IMR-90 (cell line): ENCODE results near the gene NUP107. TPM values are rescaled to one million over a fixed set of nuclear protein-coding genes. Genes with fewer than 3 reads are reported as not detected.

Experiments
- ATAC-seq: fragments of 200-7000 bp; cut with Tn5 transposase; 2 replicates; pipeline ENCODE4 v1.9.1; 2020; ENCODE audit warnings: low read depth, mild to moderate bottlenecking, moderate library complexity
- BruUV-seq: library from RNA; stranded (reverse); fragments of 400-500 nt; replicated peaks from 2 replicates; lab custom pipeline; 2021; lab: Mats Ljungman, UMichigan
- CTCF ChIA-PET: fragments of 300-600 bp; formaldehyde crosslinking; extraction: SDS; loops from one replicate; lab custom pipeline; 2021; ENCODE audit warnings: antibody characterized with exemption; lab: Yijun Ruan, JAX
- POLR2A ChIA-PET: fragments of 300-600 bp; sonication (Branson Sonifier 250); formaldehyde crosslinking; loops from one replicate; lab custom pipeline; 2022; ENCODE audit warnings: antibody characterized with exemption; ENCODE audit not compliant: unreplicated experiment; lab: Charles Lee
- DNase-seq: peaks from one replicate; pipeline ENCODE4 v3.0.0; 2013
- H2AFZ ChIP-seq: replicated peaks from 2 replicates; pipeline ENCODE3; 2013; ENCODE audit warnings: low read length, mild to moderate bottlenecking; ENCODE audit not compliant: poor library complexity
- H2AK5ac ChIP-seq: 2 replicates; pipeline ENCODE4 v1.6.1; 2013; ENCODE audit warnings: low read depth, low read length, inconsistent platforms
- H2AK9ac ChIP-seq: replicated peaks from 2 replicates; pipeline ENCODE3; 2013; ENCODE audit warnings: mild to moderate bottlenecking, low read depth, low read length, moderate library complexity; ENCODE audit not compliant: poor library complexity
- H2BK120ac ChIP-seq: 2 replicates; pipeline ENCODE4 v1.6.1; 2013; ENCODE audit warnings: low read depth, low read length, inconsistent platforms
- H2BK15ac ChIP-seq: 3 replicates; pipeline ENCODE4 v1.6.1; 2013; ENCODE audit warnings: low read depth, low read length, inconsistent platforms
- H2BK20ac ChIP-seq: 2 replicates; pipeline ENCODE4 v1.6.1; 2013; ENCODE audit warnings: low read depth, mild to moderate bottlenecking, inconsistent platforms, low read length, moderate library complexity
- H2BK5ac ChIP-seq: 2 replicates; pipeline ENCODE4 v1.6.1; 2013; ENCODE audit warnings: mild to moderate bottlenecking, low read depth, low read length, inconsistent platforms; ENCODE audit not compliant: poor library complexity, severe bottlenecking
- H3K14ac ChIP-seq: replicated peaks from 2 replicates; pipeline ENCODE4 v1.6.1; 2013; ENCODE audit warnings: low read depth, low read length, inconsistent platforms
- H3K18ac ChIP-seq: 2 replicates; pipeline ENCODE4 v1.6.1; 2013; ENCODE audit warnings: low read depth, low read length, control low read depth
- H3K23ac ChIP-seq: 2 replicates; pipeline ENCODE4 v1.6.1; 2013; ENCODE audit warnings: low read depth, low read length, inconsistent platforms
- H3K27ac ChIP-seq: 2 replicates; pipeline ENCODE4 v1.5.1; 2013; ENCODE audit warnings: mild to moderate bottlenecking, control low read depth, low read length; ENCODE audit not compliant: insufficient read depth
- H3K27me3 ChIP-seq: 2 replicates; pipeline ENCODE4 v1.6.1; 2013; ENCODE audit warnings: low read length; ENCODE audit not compliant: control insufficient read depth, insufficient read depth
- H3K36me3 ChIP-seq: 2 replicates; pipeline ENCODE4 v1.6.1; 2013; ENCODE audit warnings: low read length, mixed read lengths; ENCODE audit not compliant: control insufficient read depth, insufficient read depth
- H3K4ac ChIP-seq: 2 replicates; pipeline ENCODE4 v1.6.1; 2013; ENCODE audit warnings: low read depth, low read length, inconsistent platforms
- H3K4me1 ChIP-seq: 2 replicates; pipeline ENCODE4 v1.6.1; 2013; ENCODE audit warnings: low read length, mixed read lengths; ENCODE audit not compliant: control insufficient read depth, insufficient read depth
- H3K4me2 ChIP-seq: 2 replicates; pipeline ENCODE4 v1.6.1; 2013; ENCODE audit warnings: low read depth, mild to moderate bottlenecking, control low read depth, low read length, moderate library complexity
- H3K4me3 ChIP-seq: 2 replicates; pipeline ENCODE4 v1.5.1; 2013; ENCODE audit warnings: low read depth, mild to moderate bottlenecking, control low read depth, low read length, moderate library complexity; ENCODE audit not compliant: insufficient read depth
- H3K56ac ChIP-seq: 2 replicates; pipeline ENCODE4 v1.6.1; 2013; ENCODE audit warnings: low read length, inconsistent platforms; ENCODE audit not compliant: insufficient read depth; ENCODE audit errors: extremely low read depth
- H3K79me1 ChIP-seq, 2 experiments: 2 replicates each; pipeline ENCODE4 v1.6.1; 2013; ENCODE audit warnings: low read length in 2 of 2, inconsistent platforms in 1 of 2, low read depth in 1 of 2
- H3K9ac ChIP-seq: 2 replicates; pipeline ENCODE4 v1.6.1; 2013; ENCODE audit warnings: low read depth, low read length, control low read depth
- H3K9me1 ChIP-seq: 2 replicates; pipeline ENCODE4 v1.6.1; 2013; ENCODE audit warnings: low read length, inconsistent platforms; ENCODE audit not compliant: insufficient read depth
- H3K9me3 ChIP-seq: 2 replicates; pipeline ENCODE4 v1.6.1; 2013; ENCODE audit warnings: low read length; ENCODE audit not compliant: control insufficient read depth, insufficient read depth
- H4K20me1 ChIP-seq: 2 replicates; pipeline ENCODE4 v1.6.1; 2013; ENCODE audit warnings: low read length, inconsistent platforms; ENCODE audit not compliant: insufficient read depth
- H4K5ac ChIP-seq: 2 replicates; pipeline ENCODE4 v1.6.1; 2013; ENCODE audit warnings: mild to moderate bottlenecking, low read depth, low read length, control low read depth
- H4K8ac ChIP-seq, 2 experiments: 2 replicates each; pipeline ENCODE4 v1.6.1; 2013; ENCODE audit warnings: low read depth in 2 of 2, low read length in 2 of 2, control low read depth in 1 of 2, inconsistent platforms in 1 of 2
- H4K91ac ChIP-seq: 2 replicates; pipeline ENCODE4 v1.6.1; 2013; ENCODE audit warnings: low read depth, low read length, inconsistent platforms; ENCODE audit not compliant: insufficient read depth
- CEBPB ChIP-seq: IDR thresholded peaks from 2 replicates; pipeline ENCODE4 v1.6.1; 2012; ENCODE audit warnings: low read depth, low read length, improper control_type of control experiment
- MAFK ChIP-seq: IDR thresholded peaks from 2 replicates; pipeline ENCODE4 v1.6.1; 2012; ENCODE audit warnings: low read depth, low read length, improper control_type of control experiment
- RAD21 ChIP-seq: IDR thresholded peaks from 2 replicates; pipeline ENCODE4 v1.6.1; 2012; ENCODE audit warnings: low read length, improper control_type of control experiment
- WGBS, 2 experiments: methylation state at CpG; one replicate each; pipeline versions ENCODE4 v1.1.5 to v1.1.7; 2013; ENCODE audit warnings: missing lambda C conversion rate in 2 of 2; ENCODE audit not compliant: insufficient read length in 1 of 2; ENCODE audit errors: extremely low coverage in 2 of 2; 5-methylcytosine and 5-hydroxymethylcytosine counted together
- dilution Hi-C: fragments of 300-500 bp; cut with HindIII; formaldehyde crosslinking; loops from one replicate; pipeline ENCODE4 v1.14.3; 2018; ENCODE audit warnings: low sequenced_read_pairs; ENCODE audit not compliant: unreplicated experiment
- in situ Hi-C: fragments of 300-500 bp; cut with MboI; formaldehyde crosslinking; loops from 3 replicates; pipeline ENCODE4 v1.14.3; 2019; ENCODE audit warnings: low sequenced_read_pairs, inconsistent platforms, mixed read lengths
- intact Hi-C: fragments of 100-400 bp; cut with micrococcal nuclease; formaldehyde crosslinking; loops from 2 replicates; pipeline ENCODE4 v1.10.0; 2022
- polyA plus RNA-seq, 3 experiments: library from polyadenylated mRNA; depleted of rRNA; stranded (reverse); fragments of >200 nt; gene quantifications; 2 replicates each; pipeline ENCODE4 v1.2.3, GENCODE V29; 2012; ENCODE audit warnings: low replicate concordance in 1 of 3
- total RNA-seq: library from RNA; depleted of rRNA; stranded (reverse); fragments of >200 nt; gene quantifications from 2 replicates; pipeline ENCODE4 v1.2.3, GENCODE V29; 2012

NUP107 gene
- total and polyA plus RNA-seq, 2 of the 4 experiments (the other 2 are of a cell fraction) = 34.5 to 69.7 TPM

DNA sequence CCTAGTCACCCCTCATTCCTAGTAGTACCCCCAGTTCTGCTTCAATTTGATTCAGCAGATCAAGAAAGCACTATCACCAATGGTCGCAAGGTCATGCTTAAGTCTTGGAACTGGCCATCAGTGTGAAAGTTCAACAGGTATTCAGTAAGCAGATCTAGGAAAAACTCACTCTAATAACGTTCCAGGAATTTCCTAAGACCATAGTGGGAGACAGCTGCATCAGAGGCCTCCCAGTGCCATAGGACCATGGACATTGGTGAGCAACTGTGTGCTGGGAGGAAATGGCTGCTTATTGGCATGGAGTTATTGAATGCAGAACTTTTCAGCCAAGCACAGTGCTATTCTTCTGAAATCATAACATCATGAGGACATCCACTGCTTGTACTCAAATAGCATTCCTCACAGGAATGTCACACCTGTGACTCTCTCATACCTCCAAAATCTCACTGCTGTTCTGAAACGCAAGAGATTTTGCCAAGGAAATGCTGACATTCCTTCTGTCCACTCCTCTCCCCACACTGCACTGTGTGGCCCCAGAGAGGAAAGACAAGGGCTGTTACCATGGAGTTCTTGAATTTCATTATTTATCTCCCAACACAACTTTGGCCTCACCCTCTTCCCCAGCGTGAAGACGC, 90.3 kb downstream of the NUP107 start:
- no peaks in the 10 kb centered on the region for H3K36me3 ChIP-seq
- no peak overlapping the region for H2AFZ ChIP-seq
- no peak overlapping the region for H2AK5ac ChIP-seq
- no peaks in the 10 kb centered on the region for H3K9me3 ChIP-seq
- WGBS, 2 experiments = no CpG with 5 or more reads among the region's 5 CpGs
- in situ Hi-C loops = no loop called here
- no peaks in the 10 kb centered on the region for H4K20me1 ChIP-seq
- no peak overlapping the region for H3K18ac ChIP-seq
- no peak overlapping the region for H3K4me2 ChIP-seq
- H3K9me1 ChIP-seq = no peaks in the 10 kb centered on the region
- TF ChIP-seq MAFK (no peak), CEBPB (no peak), RAD21 (no peak)
- POLR2A ChIA-PET = interaction anchor here (0.6 kb wide), 1 partner anchor 11 kb away, joined by 3 read pairs; no protein-coding TSS in a partner anchor
- H3K23ac ChIP-seq = no peak overlapping the region
- H4K91ac ChIP-seq = no peak overlapping the region
- H2BK20ac ChIP-seq = no peak overlapping the region
- H3K27me3 ChIP-seq = no peaks in the 10 kb centered on the region
- no peak overlapping the region for H4K8ac ChIP-seq
- no peak overlapping the region for H2BK120ac ChIP-seq
- no TSS peak for BruUV-seq
- no peak overlapping the region for H2BK5ac ChIP-seq
- no peak for ATAC-seq
- peaks cover 2% of the 10 kb centered on the region; the same call in 1 of the 2 replicates for H3K4me1 ChIP-seq
- no peak overlapping the region for H3K4me3 ChIP-seq
- H3K27ac ChIP-seq = no peak overlapping the region
- H3K4ac ChIP-seq = no peak overlapping the region
- no peak overlapping the region for H3K56ac ChIP-seq
- intact Hi-C loops = no loop called here
- H2AK9ac ChIP-seq = no peak overlapping the region
- no peak overlapping the region for H4K5ac ChIP-seq
- H2BK15ac ChIP-seq = no peak overlapping the region
- no peak overlapping the region for H3K9ac ChIP-seq
- dilution Hi-C loops = no loop called here
- no peaks in the 10 kb centered on the region for H3K79me1 ChIP-seq
- no peak for DNase-seq
- no peak overlapping the region for H3K14ac ChIP-seq
- CTCF ChIA-PET = interaction anchor here (0.6 kb wide), 1 partner anchor 10 kb away, joined by 4 read pairs; no protein-coding TSS in a partner anchor
